Measurements from ENCODE around the gene AIFM3.

AIFM3 gene

GRCh38 chr22:21029486-21030025 is 62.5 kb downstream of the AIFM3 start:
- no peak for DNase-seq

GRCh38 chr22:21030032-21030431 is 63.0 kb downstream of the AIFM3 start:
- DNase-seq: no peak

Data from activated CD8-positive, alpha-beta memory T cell treated with anti-CD3 and anti-CD28 coated beads for 24 hours (primary cell).